Activated CD8-positive, alpha-beta memory T cell treated with anti-CD3 and anti-CD28 coated beads, Interleukin-2, amount 50 U/mL, for 1 hour (primary cell): Measurements from ENCODE around the gene PTPN20.

Source experiments
- DNase-seq: peaks from one replicate; pipeline ENCODE4 v3.0.0-alpha.2; 2020; ENCODE audit errors: extremely low read depth

Gene PTPN20

DNA sequence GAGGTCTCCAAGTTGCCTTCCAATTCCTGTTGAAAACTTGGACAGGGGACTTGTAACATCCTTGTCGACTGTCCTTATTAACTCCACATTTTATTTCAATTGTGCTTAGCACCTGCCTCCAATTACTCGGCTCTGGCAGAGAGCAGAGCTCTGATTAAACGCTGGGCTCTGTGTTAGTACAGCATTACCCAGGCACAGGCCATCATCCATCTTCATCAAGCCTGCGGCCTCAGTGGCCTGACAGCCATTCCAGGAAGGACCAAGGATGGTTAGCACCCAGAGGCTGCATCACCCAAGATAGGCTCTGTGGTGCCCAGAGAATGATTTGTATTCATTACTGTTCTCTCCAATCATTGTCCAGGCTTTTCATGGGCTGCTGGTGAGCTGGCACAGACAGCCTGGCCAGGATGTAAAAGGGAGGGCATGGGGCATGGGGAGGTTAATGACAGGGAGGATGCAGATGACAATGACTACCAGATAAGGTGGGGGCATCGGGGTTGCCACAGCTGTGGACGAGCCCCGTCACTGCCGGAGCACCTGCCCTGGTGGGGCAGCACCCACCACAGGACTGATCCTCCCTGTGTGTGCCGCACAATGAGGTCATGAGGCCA, 123.3 kb downstream of the PTPN20 start:
- no peak for DNase-seq

DNA sequence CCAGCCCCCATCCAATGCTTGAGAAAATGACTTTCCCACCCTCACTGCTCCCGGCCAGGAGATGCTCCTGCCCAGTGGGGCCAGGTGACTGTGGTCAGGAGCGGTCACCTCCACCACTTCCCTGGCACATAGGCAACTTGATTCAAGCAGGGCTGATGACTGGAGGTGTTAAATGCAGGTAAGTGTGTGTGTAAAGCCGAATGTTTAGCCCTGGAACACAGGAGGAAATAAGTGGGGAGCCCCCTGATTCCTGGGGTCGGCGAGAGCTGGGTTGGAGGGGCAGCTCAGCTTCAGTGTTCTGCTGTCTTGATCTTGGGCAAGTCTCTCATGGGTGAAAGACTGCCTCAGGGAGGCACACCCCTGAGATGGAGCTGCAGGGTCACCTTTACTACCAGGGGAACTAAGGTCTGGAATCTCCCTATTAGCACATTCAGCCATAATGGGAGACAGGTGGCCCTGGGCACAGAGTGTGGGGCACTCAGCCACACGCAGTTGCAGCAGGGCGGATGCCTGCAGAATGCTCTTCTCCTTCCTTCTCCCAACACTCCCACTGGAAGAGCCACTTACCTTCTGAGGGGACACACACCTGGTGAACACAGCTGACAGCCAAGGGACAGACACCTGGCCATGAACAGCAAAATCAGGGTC, 124.1 kb downstream of the PTPN20 start:
- DNase-seq = no peak

DNA sequence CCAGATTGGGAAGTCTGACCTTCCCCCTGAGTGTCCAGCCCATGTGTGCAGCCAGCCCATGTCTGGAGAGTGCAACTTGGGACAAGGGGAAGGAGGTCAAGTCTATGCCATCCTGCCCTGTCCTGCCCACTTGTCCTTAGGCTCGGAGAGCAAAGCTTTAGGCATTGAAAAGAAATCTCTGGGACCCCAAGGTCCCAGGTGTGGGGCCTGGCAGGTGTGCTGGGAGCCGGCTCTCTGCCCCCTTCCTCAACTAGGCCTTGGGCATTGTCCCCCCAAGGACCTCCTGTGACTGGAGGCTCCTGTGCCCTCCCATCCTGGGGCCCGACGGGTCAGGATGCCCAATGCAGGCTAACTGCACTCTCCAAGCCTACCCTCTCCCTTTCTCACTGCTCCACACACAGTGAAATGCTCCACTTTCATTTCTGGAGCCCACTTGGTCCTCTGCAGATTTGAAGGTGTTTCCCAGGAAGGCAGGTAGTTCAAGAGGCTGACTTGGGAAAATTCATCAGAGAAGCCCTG, 124.7 kb downstream of the PTPN20 start:
- DNase-seq = no peak

DNA sequence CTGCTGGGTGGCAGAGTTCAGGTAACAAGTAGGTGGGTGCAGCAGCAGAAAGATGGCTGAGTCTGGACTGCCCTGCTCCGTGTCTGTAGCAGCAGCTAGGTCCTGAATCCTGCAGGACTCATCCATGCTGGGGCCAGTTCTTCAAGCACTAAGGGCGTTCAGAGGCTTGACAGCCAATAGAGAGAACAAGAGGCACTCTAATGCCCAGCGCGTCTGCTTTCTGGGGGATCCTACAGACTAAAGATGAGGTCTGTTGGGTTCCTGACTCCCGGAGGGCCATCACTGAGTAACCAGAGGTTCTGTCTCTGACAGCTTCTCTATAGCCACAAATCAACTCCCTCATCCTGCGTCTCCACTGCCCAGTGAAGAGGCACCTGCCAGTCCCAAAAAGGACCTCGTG, 125.5 kb downstream of the PTPN20 start:
- DNase-seq = no peak

DNA sequence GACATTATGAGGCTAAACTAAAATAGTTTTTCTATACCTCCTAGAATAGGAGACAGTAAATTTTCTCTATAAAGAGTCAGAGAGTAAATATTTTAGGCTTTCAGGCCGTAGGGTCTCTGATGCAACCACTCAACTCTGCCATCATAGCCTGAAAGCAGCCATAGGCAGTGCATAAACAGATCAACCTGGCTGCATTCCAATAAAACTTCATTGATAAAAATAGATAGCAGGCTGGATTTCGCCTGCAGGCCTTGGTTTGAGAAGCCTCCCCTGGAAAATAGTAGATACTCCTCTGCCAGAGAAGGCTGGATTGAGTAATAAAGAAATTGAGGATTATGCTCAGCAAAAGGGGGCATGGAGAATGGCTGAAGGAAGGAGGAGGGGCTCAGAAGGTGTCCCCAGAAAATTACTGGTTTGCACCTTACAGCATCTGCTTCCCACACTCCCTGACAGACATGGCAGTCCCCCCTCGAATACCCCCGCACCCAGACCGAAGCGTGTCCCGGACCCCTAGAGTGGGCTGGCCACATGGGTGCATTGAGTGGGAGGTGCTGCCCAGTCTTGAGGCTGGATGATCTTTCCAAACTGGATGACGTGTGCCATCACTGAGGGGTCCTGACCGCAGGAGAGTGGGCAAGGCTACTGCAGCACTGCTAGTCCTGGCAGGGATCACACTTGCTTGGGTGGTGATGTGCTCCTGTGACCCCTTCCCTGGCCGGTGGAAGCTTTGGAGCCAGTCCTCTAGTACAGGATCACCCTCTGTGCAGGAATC, 126.6 kb downstream of the PTPN20 start:
- DNase-seq = no peak

DNA sequence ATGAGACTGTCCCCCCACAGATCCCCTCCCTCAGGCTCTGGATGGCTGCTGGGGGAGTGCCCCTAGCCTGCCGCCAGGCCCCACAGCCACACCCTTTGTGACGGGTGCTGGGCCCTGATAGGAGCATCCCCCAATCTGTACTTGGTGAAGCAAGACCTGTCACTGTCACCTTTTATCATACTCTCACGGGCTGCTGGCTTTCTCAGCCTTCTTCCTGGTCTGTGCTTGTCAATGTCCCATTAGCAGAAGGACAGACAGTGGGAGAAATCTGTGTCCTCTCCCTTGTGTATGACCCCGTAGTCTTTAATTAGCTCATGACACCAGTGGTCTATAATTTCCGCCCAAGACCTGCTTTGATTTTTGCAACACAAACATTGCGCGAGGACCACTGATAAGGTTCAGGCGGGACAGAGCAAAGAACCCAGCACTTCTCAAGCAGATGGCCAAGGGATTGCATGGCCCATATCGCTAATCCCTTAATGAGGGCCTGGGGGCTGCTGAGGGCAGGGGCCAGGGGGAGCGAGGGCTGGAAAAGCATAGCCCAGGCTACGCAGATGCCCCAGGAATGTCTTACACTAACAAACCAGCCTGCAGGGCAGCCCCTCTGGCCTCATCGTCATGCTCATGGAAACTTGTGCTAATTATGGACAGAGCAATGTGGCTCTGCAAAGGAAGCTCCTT, 127.8 kb downstream of the PTPN20 start:
- DNase-seq = no peak

DNA sequence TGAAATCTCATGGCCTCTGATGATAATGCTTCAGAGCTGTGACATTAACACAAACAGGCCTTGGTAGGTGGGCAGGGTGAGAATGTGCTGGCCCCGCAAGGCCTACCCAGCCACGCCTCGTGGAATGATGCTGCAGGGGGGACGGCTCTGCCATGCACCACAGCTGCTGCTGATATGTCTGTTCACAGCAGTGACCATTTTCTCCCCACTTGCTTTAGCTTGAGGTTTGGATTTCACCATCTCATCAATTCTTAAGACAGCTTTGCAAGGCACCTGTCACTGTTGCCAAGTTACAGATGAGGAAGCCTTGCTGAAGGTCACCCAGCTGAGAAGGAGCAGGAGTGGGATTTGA, 128.3 kb downstream of the PTPN20 start:
- no peak for DNase-seq

DNA sequence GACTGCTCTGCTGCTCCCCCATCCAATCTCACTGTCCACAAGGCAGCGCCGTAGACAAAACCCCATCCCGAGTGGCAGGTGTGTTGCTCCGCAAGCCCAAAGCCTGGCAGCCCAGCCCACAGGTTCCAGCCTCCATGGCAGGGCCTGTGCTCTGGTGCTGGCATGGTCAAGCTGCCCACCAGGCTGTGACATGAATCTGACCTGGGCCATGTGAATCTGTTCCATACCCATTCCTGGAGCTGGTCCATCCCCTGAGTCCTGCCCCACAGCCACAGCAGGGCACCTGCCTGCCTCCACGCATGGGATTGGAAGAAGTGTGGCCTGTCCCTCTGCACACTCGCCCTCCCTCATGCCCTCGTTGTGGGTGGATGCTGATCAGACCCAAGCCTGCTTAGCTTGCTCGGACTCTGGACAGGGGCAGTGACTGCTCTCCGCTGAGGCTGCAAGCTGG, 128.8 kb downstream of the PTPN20 start:
- DNase-seq = no peak

DNA sequence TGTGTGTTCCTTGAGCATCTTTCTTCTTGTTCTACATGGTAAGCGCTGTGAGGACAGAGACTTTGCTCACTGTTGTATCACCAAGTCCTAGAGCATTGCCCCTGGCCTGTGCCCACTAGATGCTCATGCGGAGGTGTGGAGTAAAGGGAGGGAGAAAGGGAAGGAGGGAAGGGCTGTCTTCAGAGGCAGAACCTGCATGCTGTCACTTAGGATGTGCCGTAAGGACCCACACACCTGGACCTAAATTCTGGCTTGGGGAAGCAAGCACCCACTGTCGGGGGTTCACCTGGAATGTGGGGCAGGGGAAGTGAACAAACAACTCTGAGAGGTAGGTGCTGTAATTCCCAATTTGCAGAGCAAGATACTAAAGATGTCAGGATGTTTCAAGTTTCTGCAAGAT, 129.5 kb downstream of the PTPN20 start:
- no peak for DNase-seq

DNA sequence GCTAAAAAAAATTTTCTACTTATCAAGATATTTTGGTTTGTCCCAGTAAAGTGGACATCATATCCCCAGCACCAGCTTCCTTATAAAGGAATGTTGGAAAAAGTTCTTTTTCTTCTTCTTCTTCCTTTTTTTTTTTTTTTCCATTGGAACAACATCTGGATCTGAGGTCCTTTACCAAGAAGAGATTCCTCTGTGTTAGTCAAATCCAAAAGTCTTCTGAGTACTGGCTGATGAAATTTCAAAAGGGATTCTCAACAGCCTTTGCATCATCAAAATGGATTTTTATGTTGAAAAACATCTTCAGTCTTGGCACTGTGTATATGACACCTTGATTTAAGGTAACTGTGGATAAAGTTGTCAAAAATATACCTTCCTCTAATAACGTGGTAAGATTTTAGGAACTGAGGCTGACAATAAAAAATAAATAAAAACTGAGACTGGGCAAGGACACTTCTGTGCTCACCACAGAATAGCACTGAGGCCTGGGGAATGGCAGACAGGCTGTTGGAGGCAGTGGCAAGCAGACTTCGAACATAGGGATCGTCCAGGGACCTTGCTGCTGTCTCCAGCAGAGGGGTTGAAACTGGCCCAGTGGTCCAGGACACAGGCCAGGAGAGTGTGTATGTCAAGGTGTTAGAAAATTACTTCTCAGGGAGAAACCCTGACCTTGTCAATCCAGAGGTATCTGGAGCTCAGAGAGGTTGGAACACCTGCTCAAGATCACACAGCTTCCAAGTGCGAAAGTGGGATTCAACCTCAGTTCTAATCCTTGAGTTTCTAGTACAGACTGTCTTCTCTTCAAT, 130.4 kb downstream of the PTPN20 start:
- DNase-seq = no peak

DNA sequence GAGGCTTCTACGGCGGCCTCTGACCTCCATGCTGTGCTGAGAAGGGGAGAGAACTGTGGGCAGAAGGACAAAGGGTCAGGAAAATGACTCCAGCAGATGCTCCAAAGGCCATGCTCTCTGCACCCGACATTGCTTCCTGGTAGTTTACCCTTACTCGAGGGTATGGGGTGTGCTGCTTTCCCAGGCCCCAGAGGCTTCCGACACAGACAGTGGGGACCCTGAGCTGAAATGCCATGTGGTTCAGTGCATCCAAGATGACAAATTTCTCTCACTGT, 130.9 kb downstream of the PTPN20 start:
- DNase-seq = no peak

DNA sequence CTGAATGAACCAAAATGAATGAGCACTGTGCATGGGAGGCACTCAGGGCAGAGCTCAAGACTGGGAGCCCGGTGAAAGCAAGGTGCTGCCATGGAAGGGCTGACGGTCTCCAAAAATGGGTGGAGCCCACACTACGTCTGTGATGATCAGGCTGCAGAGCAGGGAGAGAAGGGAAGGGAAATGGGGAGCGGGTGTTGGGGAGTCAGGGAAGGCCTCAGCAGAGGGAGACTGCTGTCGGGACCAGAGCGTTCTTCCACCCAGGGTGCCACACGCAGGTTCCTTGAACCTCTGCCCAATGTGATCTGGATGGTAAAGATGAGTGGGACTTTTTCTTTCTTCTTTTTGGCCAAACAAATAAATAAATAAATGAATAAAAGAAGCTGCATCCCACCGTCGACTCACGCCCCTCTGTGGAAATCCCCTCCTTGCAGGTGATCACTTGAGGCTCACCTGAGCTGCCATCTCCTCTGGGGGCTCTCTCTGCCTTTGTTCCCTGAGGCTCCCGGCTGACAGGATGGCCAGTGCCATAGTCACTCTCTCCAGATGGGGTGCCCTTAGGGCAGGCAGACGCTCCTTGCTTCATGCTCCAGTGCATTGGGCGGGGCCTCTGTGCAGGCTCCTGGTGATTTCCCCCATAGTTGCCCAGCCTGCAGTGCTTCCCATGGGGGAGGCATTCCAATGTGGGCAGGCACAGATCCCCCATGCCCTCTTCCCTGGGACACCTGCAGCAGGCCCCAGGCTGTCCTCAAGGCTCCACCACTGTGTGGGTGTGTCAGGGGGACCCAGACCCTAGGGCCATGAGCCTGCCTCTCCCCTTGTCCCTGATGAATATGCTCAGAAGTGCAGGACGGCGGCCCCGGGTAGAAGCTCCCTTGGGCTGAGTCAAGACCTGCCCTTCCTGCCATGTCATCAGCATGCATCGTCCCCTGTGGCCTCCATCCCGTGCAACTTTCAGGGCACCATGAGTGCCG, 131.8 kb downstream of the PTPN20 start:
- DNase-seq = no peak

DNA sequence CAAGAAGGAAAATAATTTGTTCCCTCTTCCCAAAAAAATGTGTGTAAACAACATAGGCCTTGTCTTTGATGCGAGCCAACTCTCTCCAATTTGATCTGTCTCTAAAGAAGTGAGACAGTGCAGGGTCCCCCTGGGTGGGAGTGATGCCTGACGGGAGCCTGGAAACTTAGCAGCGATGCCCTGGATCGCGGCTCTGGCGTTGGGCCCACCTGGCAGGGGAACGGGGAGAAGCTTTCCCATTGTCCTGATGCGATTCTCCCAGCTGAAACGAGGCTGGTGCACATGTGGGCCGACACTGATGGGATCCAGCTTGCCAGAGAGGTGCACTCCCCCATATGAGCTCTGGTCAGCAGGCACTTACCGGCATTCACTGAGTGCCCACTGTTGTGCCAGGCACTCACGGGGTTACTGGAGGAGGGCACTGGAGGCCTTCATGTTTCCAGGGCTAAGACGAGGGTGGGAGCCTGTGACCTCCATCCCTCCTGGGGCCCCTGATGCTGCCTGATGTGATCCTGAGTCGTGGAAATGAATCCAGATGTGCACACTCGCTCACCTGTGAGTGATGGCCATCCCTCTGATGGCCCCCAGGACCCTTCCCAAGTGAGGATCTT, 132.8 kb downstream of the PTPN20 start:
- no peak for DNase-seq

DNA sequence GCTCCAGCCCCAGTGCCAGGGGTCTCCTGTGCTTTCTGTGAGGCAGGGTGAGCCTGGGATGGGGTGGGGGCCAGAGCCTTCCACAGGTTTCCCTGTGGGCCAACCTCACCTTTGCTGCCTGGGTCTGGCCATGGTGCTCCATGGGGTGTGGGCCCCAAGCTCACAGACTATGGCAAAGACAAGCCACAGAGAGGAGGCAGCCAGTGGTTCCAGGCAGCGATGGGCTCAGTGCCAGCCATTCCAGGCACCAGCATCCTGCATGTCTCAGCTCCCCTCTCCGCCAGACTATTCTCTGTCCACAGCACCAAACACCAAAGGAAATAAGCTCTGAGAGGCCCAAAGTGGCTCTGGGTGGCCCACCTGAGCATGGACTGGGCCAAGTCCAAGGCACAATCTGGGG, 133.5 kb downstream of the PTPN20 start:
- DNase-seq = no peak

DNA sequence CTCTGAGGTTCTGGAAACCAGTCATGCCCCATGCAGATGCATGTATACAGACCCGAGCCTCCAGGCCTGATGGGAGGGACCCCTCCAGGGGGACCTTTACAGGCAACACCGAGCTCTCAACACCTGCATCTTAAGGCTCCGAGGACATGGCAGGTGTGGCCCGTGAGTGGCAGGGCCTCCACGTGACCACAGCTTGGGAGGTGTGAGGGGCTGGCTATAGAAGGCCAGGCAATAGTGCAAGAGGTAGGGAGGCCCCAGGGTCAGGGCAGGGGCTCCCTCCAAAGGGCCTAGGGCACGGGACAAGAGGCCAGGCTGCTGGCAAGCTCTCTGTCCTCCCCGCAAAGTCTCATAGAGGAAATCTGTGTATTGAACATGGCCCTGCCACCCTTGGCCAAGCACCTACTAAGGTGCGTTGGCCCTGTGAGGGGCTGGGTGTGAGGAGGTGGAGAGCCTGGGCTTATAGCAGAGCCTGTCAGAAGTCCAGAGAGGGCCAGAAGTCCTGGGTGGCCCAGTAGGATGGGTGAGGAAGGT, 134.2 kb downstream of the PTPN20 start:
- DNase-seq = no peak

DNA sequence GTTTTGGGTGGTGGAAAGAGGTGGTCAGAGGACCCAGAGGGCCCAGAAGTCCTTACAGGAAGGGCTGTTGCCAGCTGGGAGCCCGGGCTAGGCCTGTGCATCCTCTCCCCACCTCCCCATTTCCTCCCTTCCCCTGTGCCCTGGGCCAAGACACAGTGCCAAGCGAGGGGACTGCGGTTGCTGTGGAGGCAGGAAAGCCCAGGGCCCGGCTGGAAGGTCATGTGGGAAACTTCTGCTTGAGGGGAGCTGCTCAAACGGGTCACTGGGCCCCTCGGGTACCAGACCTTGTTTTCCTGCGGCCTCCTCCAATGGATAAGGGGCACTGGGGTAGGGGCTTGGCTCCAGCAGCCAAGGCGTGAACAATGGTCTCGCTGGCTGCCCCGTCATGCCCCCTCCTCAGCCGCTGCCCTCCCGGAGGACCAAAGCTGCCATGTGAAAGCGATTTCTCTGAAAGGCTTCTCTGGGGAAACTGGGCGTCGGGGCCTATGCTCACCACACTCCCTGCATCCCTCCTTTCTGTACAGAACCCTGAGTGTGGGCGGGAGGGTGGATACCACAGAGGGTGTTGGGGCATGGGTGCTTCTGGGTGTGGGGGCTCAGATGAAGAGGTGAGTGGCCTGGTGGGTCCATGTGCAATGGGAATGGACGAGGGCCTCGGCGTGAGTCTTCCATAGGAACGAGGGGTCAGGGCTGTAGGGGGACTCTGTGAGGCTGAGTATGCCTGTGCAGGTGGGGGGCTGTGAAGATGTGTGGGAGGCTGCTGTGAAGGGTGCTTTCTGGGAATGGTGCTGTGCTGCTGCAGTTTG, 135.3 kb downstream of the PTPN20 start:
- DNase-seq = no peak

DNA sequence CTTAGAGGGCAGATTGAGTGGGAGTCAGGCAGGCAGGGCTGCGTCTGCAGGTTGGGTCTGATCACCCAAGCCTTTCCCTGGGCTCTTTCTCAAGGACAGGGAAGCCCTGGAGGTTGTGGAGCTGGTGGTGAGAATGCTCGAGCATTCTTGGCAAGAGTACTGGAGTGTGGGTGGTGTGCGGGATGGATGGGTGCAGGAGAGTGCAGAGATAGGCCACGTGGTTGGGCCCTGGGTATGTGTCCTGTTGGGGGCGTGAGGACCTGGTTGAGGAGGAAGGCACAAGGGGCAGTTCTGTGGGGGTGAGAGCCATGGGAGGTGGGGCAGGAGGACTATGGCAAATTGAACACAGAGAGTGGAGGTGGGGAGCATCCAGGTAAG, 135.9 kb downstream of the PTPN20 start:
- no peak for DNase-seq

DNA sequence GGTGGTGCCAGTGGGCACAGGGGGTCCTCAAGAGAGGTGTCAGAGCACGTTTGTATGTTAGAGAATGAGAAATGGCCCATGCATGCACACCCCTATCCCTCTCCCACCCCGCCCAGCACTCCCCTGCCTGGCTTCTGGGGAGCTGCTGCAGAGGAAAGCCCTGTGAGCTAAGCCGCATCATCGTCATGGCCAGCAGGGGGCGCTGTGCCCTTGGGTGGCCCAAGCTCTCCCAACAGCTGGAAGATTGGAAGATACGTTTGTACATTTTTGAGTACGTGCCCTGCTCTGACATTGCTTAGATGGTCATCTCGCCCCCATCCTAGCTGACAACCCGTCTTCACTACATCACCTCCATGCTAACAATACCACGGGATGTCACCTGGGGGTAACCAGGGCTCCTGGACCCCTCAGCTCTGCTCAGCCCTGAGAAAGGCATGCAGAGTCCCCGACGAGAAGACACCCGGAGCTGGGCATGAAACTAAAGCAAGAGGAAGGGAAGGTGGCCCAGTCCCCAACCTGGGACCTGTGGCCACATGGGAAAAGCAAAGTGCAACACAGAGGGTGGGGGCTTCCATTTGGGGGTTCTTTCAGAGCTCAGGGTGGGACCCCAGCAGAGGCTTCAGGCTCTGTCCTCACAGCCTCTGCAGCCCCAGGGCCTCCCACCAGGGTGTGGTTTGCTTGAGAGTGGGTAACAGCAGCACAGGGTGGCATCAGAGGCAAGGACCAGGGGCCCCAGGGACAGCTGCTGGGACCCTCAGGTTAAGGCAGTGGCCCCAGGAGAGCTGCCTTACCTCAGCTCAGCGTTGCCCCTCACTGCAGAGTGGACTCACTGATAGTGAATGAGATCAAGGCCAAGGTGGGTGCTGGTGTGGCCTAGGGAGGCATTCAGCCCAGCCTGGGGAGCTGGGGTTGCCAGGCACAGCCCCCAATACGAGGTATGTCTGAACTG, 136.6 kb downstream of the PTPN20 start:
- peak; percentile 10 for DNase-seq
